Activated CD8-positive, alpha-beta T cell treated with anti-CD3 and anti-CD28 coated beads for 36 hours (primary cell): ENCODE data around the gene AUH. TPM values are rescaled to one million over a fixed set of nuclear protein-coding genes. Genes with fewer than 3 reads are reported as not detected.
A peak's percentile ranks its signal among the peaks of the same experiment; 100 is the strongest.

ENCODE experiments used
- ATAC-seq: fragments of 200-7000 bp; cut with Tn5 transposase; one replicate; pipeline ENCODE4 v1.10.0; 2021; ENCODE audit warnings: mild to moderate bottlenecking, moderate library complexity
- CTCF ChIA-PET: fragments of 350-600 bp; sonication (Branson Sonifier 250); formaldehyde crosslinking; loops from one replicate; lab custom pipeline; 2021; ENCODE audit warnings: antibody characterized with exemption; lab: Charles Lee
- POLR2A ChIA-PET: fragments of 350-600 bp; sonication (Branson Sonifier 250); formaldehyde crosslinking; loops from one replicate; lab custom pipeline; 2021; ENCODE audit warnings: antibody characterized with exemption; lab: Charles Lee
- DNase-seq: peaks from one replicate; pipeline ENCODE4 v3.0.0-alpha.2; 2020
- H3K27ac Mint-ChIP-seq: one replicate; pipeline ENCODE4 v1.8.0; 2021; ENCODE audit warnings: mild to moderate bottlenecking, mixed read lengths
- H3K27me3 Mint-ChIP-seq: one replicate; pipeline ENCODE4 v1.8.0; 2021; ENCODE audit warnings: mixed read lengths
- H3K36me3 Mint-ChIP-seq: one replicate; pipeline ENCODE4 v1.8.0; 2021; ENCODE audit warnings: low read depth, mixed read lengths
- H3K4me1 Mint-ChIP-seq: one replicate; pipeline ENCODE4 v1.8.0; 2021; ENCODE audit warnings: low read depth, mixed read lengths
- H3K4me3 Mint-ChIP-seq: one replicate; pipeline ENCODE4 v1.8.0; 2021; ENCODE audit warnings: mild to moderate bottlenecking, moderate library complexity, mixed read lengths
- H3K9me3 Mint-ChIP-seq: one replicate; pipeline ENCODE4 v1.8.0; 2021; ENCODE audit warnings: mixed read lengths
- CTCF ChIP-seq: fragments of 200-600 bp; IDR thresholded peaks from one replicate; pipeline ENCODE4 v1.8.0; 2022; ENCODE audit warnings: antibody characterized with exemption, mild to moderate bottlenecking
- intact Hi-C: fragments of 100-400 bp; cut with micrococcal nuclease; formaldehyde crosslinking; loops from one replicate; pipeline ENCODE4 v1.10.0; 2022
- total RNA-seq, 2 experiments: library from RNA; stranded (reverse); gene quantifications; one replicate each; pipeline ENCODE4 v1.2.3, GENCODE V29; 2021

Gene AUH
- total RNA-seq, 2 experiments from 2014 or later, result 30.8 to 31.1 TPM

- Mint-ChIP-seq H3K4me1 (peaks cover 43% of the 10 kb centered on the region), H3K36me3 (peaks cover 19% of the 10 kb centered on the region), H3K27ac (no peak overlapping the region), H3K27me3 (no peaks in the 10 kb centered on the region), H3K4me3 (no peak overlapping the region), H3K9me3 (peaks cover 20% of the 10 kb centered on the region)
- DNase-seq, result no peak
- ATAC-seq, result no peak
- no peak for TF ChIP-seq CTCF
- intact Hi-C loops, result no loop called here
- ChIA-PET CTCF (interaction anchor here (1.6 kb wide), 1 partner anchor 151 kb away, joined by 4 read pairs; no protein-coding TSS in a partner anchor), POLR2A (interaction anchor here (0.5 to 2.1 kb wide), 5 partner anchors 10 to 236 kb away, joined by 3 to 16 read pairs (median 3); partner anchors contain the start of gene NFIL3)
Observed at GRCh38 chr9:91187965-91188344, 173.8 kb downstream of the AUH start.

DNA sequence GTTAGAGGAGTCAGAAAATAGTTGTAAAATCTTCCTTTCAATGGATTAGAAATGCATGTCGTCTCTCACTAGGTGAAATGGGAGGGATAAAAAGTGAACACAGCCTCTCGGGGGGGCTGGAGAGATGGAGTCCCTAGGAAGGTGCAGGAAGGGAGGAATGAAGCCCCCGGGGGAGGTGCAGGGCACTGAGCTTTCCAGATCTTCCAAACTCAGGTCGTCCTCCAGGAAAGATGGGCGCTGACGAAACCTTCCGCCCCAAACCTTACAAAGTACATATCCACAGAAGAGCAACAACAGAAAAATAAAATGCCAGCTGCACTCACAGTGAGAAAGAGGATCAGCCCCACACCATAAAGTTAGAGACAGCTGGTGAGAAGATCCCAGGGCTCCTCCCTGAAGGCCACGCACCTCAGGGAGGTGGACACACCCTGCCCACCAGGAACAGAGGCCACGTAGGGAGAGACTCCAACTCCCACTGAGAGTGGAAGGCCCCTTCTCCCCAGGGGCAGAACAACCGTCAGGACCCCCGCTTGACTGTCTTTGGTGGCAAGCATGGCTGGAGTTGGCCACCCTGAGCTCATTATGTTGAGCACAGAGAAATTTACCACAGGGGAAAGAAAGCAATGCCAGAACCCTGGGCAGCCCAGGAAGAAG, 174.3 kb downstream of the AUH start:
- no peak overlapping the region for H3K4me3 Mint-ChIP-seq
- CTCF ChIA-PET, result interaction anchor here (1.2 to 1.6 kb wide), 3 partner anchors 36 to 154 kb away, joined by 4 read pairs; no protein-coding TSS in a partner anchor

DNA sequence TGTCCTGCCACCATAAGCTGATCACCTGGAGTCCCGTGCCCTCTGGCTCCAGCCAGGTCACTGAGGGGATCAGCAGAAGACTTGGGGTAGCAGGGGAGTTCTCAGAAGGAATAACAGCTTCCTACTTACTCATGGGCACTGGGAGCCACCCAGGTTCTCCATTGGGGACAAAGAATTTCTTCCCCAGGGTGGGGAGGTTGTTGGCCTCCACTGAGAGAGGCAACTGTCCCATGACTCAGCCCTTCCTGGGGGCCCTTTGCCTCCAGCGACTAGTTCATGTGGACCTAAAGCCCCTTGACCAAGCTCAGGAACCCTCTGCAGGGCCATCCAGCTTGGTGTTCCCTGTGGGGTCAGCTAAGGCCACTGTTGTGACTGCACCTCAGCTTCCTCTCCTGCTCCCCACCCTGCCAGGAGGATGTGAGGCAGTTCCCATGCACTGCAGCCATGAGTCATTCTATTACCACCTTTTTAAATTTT, 175.0 kb downstream of the AUH start:
- TF ChIP-seq CTCF, result no peak
- Mint-ChIP-seq H3K36me3 (peaks cover 19% of the 10 kb centered on the region), H3K27me3 (no peaks in the 10 kb centered on the region), H3K4me1 (peaks cover 31% of the 10 kb centered on the region), H3K9me3 (peaks cover 20% of the 10 kb centered on the region), H3K27ac (peak overlapping the region; percentile 80), H3K4me3 (no peak overlapping the region)
- peak; percentile 57 for DNase-seq
- CTCF ChIA-PET, result interaction anchor here (0.8 to 1.7 kb wide), 7 partner anchors 12 to 155 kb away, joined by 3 to 5 read pairs (median 4); no protein-coding TSS in a partner anchor
- intact Hi-C loops, result no loop called here
- ATAC-seq, result peak; percentile 78
- POLR2A ChIA-PET, result interaction anchor here (0.8 to 2.1 kb wide), 7 partner anchors 9 to 237 kb away, joined by 3 to 16 read pairs (median 4); partner anchors contain the start of gene NFIL3

More for the DNA sequence above, 174.3 kb downstream of the AUH start:
- Mint-ChIP-seq H3K27ac (peak overlapping the region; percentile 80), H3K27me3 (no peaks in the 10 kb centered on the region), H3K36me3 (peaks cover 19% of the 10 kb centered on the region), H3K4me1 (peaks cover 38% of the 10 kb centered on the region), H3K9me3 (peaks cover 20% of the 10 kb centered on the region)
- no peak for TF ChIP-seq CTCF
- no peak for DNase-seq
- POLR2A ChIA-PET, result interaction anchor here (0.5 to 2.1 kb wide), 7 partner anchors 10 to 236 kb away, joined by 3 to 16 read pairs (median 4); partner anchors contain the start of gene NFIL3
- intact Hi-C loops, result no loop called here
- no peak for ATAC-seq

DNA sequence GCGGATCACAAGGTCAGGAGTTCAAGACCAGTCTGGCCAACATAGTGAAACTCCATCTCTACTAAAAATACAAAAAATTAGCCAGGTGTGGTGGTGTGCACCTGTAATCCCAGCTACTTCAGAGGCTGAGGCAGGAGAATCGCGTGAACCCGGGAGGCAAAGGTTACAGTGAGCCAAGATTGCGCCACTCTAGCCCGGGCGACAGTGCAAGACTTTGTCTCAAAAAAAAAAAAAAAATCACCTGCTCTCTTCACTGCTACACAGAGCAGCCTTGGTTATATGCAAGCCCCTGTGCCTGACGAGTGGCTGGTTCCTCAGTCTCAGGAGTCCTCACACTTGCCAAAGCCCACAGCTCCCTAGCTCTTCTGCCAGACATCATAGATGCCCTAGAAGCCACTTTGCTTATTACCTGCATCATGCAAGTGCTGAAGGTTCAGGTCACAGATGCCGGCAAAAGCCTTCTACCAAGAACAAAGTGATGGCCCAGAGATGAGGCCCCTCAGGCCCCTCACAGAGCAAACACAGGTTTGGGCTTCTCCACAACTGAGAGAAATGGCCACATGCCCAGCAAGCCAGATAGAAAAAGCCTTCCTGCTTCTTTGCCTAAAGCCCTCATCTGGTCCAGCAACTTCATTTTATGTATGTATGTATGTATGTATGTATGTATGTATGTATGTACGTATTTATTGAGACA, 176.4 kb downstream of the AUH start:
- peaks cover 22% of the 10 kb centered on the region for H3K4me1 Mint-ChIP-seq
- H3K27ac Mint-ChIP-seq, result no peak overlapping the region
- ChIA-PET POLR2A (interaction anchor here (0.6 to 2.7 kb wide), 3 partner anchors 8 to 142 kb away, joined by 3 to 18 read pairs (median 3); no protein-coding TSS in a partner anchor), CTCF (interaction anchor here (0.9 to 1.7 kb wide), 3 partner anchors 14 to 241 kb away, joined by 3 to 5 read pairs (median 3); no protein-coding TSS in a partner anchor)
- intact Hi-C loops, result no loop called here
- H3K27me3 Mint-ChIP-seq, result no peaks in the 10 kb centered on the region
- TF ChIP-seq CTCF, result no peak
- H3K4me3 Mint-ChIP-seq, result no peak overlapping the region
- no peak for DNase-seq
- H3K9me3 Mint-ChIP-seq, result peaks cover 20% of the 10 kb centered on the region
- peaks cover 19% of the 10 kb centered on the region for H3K36me3 Mint-ChIP-seq
- no peak for ATAC-seq
